ENCODE results near the gene FNIP2. TPM values are rescaled to one million over a fixed set of nuclear protein-coding genes. Genes with fewer than 3 reads are reported as not detected.
"Not testable (repeated sequence)": the region's sequence is repeated elsewhere in the genome, so short reads cannot be mapped to it uniquely, and the experiment has no call there.

Gene FNIP2
- total RNA-seq, 1 donor from 2014 or later: 18.5 TPM

GRCh38 chr4:158807691-158808090 is 38.9 kb downstream of the FNIP2 start:
- H3K79me2 ChIP-seq (ENCODE audit: insufficient read depth, low read length): peaks cover 52% of the 10 kb centered on the region
- no peaks in the 10 kb centered on the region for H3K36me3 ChIP-seq (ENCODE audit: insufficient read depth, low read length)
- H3K27me3 ChIP-seq (ENCODE audit: insufficient read depth, low read length): no peaks in the 10 kb centered on the region
- H3K4me3 ChIP-seq (ENCODE audit: insufficient read depth, low read depth, low read length): no peak overlapping the region
- no peak for FAIRE-seq
- H3K9me3 Mint-ChIP-seq (ENCODE audit: unreplicated experiment): no peaks in the 10 kb centered on the region
- no peak for DNase-seq (ENCODE audit: low read depth)
- no peak overlapping the region for H2AFZ ChIP-seq (ENCODE audit: low read depth, low read length)
- H3K9me3 ChIP-seq (ENCODE audit: insufficient read depth, low read depth, low read length): no peaks in the 10 kb centered on the region
- no peaks in the 10 kb centered on the region for H3K36me3 Mint-ChIP-seq (ENCODE audit: low read depth, unreplicated experiment)
- H3K4me2 ChIP-seq (ENCODE audit: low read length): no peak overlapping the region
- no peak overlapping the region for H3K27ac Mint-ChIP-seq (ENCODE audit: unreplicated experiment)
- no peak overlapping the region for H3K9ac ChIP-seq (ENCODE audit: low read length)
- peaks cover 30% of the 10 kb centered on the region for H3K4me1 ChIP-seq (ENCODE audit: insufficient read depth, low read length)
- no peaks in the 10 kb centered on the region for H3K27me3 Mint-ChIP-seq (ENCODE audit: low read depth, unreplicated experiment)
- peaks cover under 1% of the 10 kb centered on the region for H4K20me1 ChIP-seq (ENCODE audit: insufficient read depth, low read length)
- H3K4me3 Mint-ChIP-seq (ENCODE audit: unreplicated experiment): no peak overlapping the region
- no peak for TF ChIP-seq CTCF (IDR thresholded peaks at IDR 0.05; ENCODE audit: insufficient read depth, low read depth, low read length)
- TF ChIP-seq EZH2 (IDR thresholded peaks at IDR 0.05; ENCODE audit: insufficient read depth, low read length): no peak
- H3K27ac ChIP-seq (ENCODE audit: low read depth, low read length): no peak overlapping the region
- peaks cover 33% of the 10 kb centered on the region for H3K4me1 Mint-ChIP-seq (ENCODE audit: low read depth, unreplicated experiment)

- Histone ChIP-seq H3K27me3 (ENCODE audit: insufficient read depth, low read length) (no peaks in the 10 kb centered on the region), H3K4me3 (ENCODE audit: insufficient read depth, low read depth, low read length) (no peak overlapping the region), H3K79me2 (ENCODE audit: insufficient read depth, low read length) (peaks cover 52% of the 10 kb centered on the region), H3K36me3 (ENCODE audit: insufficient read depth, low read length) (no peaks in the 10 kb centered on the region), H4K20me1 (ENCODE audit: insufficient read depth, low read length) (no peaks in the 10 kb centered on the region), H3K4me2 (ENCODE audit: low read length) (no peak overlapping the region), H3K27ac (ENCODE audit: low read depth, low read length) (no peak overlapping the region), H2AFZ (ENCODE audit: low read depth, low read length) (no peak overlapping the region), H3K9ac (ENCODE audit: low read length) (no peak overlapping the region), H3K9me3 (ENCODE audit: insufficient read depth, low read depth, low read length) (no peaks in the 10 kb centered on the region), H3K4me1 (ENCODE audit: insufficient read depth, low read length) (peaks cover 30% of the 10 kb centered on the region)
- Mint-ChIP-seq H3K4me1 (ENCODE audit: low read depth, unreplicated experiment) (peaks cover 35% of the 10 kb centered on the region), H3K27me3 (ENCODE audit: low read depth, unreplicated experiment) (no peaks in the 10 kb centered on the region), H3K9me3 (ENCODE audit: unreplicated experiment) (no peaks in the 10 kb centered on the region), H3K27ac (ENCODE audit: unreplicated experiment) (no peak overlapping the region), H3K36me3 (ENCODE audit: low read depth, unreplicated experiment) (no peaks in the 10 kb centered on the region), H3K4me3 (ENCODE audit: unreplicated experiment) (no peak overlapping the region)
- DNase-seq (ENCODE audit: low read depth) (no peak), FAIRE-seq (no peak)
- no peak for TF ChIP-seq EZH2 (IDR thresholded peaks at IDR 0.05; ENCODE audit: insufficient read depth, low read length)
- no peak for TF ChIP-seq CTCF (IDR thresholded peaks at IDR 0.05; ENCODE audit: insufficient read depth, low read depth, low read length)
Measured at GRCh38 chr4:158808399-158808798, 39.6 kb downstream of the FNIP2 start.

- H3K4me1 ChIP-seq (ENCODE audit: insufficient read depth, low read length): peaks cover 34% of the 10 kb centered on the region
- H3K4me2 ChIP-seq (ENCODE audit: low read length): peak overlapping the region; percentile 73
- H3K4me3 ChIP-seq (ENCODE audit: insufficient read depth, low read depth, low read length); H4K20me1 ChIP-seq (ENCODE audit: insufficient read depth, low read length); H3K4me3 Mint-ChIP-seq (ENCODE audit: unreplicated experiment); DNase-seq (ENCODE audit: low read depth); H3K27me3 Mint-ChIP-seq (ENCODE audit: low read depth, unreplicated experiment); FAIRE-seq; H3K36me3 ChIP-seq (ENCODE audit: insufficient read depth, low read length); H3K9me3 Mint-ChIP-seq (ENCODE audit: unreplicated experiment); H2AFZ ChIP-seq (ENCODE audit: low read depth, low read length); H3K9me3 ChIP-seq (ENCODE audit: insufficient read depth, low read depth, low read length); H3K36me3 Mint-ChIP-seq (ENCODE audit: low read depth, unreplicated experiment); H3K27me3 ChIP-seq (ENCODE audit: insufficient read depth, low read length): not testable (repeated sequence)
- Mint-ChIP-seq H3K4me1 (ENCODE audit: low read depth, unreplicated experiment) (peaks cover 41% of the 10 kb centered on the region), H3K27ac (ENCODE audit: unreplicated experiment) (peak overlapping the region; percentile 73)
- peaks cover 55% of the 10 kb centered on the region for H3K79me2 ChIP-seq (ENCODE audit: insufficient read depth, low read length)
- peak overlapping the region; percentile 84 for H3K9ac ChIP-seq (ENCODE audit: low read length)
- peak overlapping the region; percentile 94 for H3K27ac ChIP-seq (ENCODE audit: low read depth, low read length)
Measured at GRCh38 chr4:158809208-158809607, 40.4 kb downstream of the FNIP2 start.
